ENCODE measurements around the gene LPCAT3.

The LPCAT3 gene

DNA sequence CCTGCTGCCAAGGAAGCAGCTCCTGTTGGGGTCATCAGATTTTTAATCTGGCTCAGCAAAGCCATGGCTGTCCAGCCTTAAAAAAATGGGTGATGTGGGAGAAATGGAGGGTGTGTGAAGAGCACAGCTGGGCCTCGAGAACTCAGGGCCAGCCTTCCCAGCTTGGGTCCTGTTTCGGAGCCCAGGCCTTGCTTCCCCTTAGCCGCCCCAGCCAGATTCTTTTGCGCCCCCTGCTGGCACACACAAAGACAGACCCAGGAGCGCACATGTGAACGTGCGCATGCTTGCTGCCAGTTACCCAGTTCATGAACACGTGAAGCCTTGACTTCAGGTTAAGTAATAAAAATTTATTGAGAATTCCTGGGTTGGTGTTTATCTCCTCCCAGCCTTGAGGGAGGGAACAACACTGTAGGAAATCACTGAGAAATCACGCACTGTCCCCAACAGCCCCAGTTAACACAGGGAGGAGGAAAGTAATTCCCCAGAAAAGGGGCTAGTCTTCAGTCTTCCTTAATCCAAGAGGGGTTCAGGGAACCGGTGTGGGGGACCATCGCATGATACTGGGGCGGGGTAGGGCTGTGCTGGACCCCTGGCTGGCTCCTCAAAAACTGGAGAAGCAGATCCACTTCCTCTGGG is 53.1 kb downstream of the LPCAT3 start (continued):
- no peak for TF ChIP-seq HOXA7 (CRISPR knock-in tag; IDR thresholded peaks at IDR 0.05; ENCODE audit: borderline replicate concordance)
- TF ChIP-seq ZNF677 (tag by site-specific recombination; IDR thresholded peaks at IDR 0.05): no peak
- TF ChIP-seq ZBTB8A (tag by site-specific recombination; IDR thresholded peaks at IDR 0.05): peak; percentile 70
- TF ChIP-seq HOXD13 (CRISPR knock-in tag; IDR thresholded peaks at IDR 0.05; ENCODE audit: borderline replicate concordance): no peak
- no peak for TF ChIP-seq ZBTB7A (tag by site-specific recombination; IDR thresholded peaks at IDR 0.05; ENCODE audit: low read depth)
- no peak for TF ChIP-seq ZNF776 (tag by site-specific recombination; IDR thresholded peaks at IDR 0.05; ENCODE audit: borderline replicate concordance)
- no peak for TF ChIP-seq ZSCAN16 (tag by site-specific recombination; IDR thresholded peaks at IDR 0.05)
- TF ChIP-seq ZNF530 (tag by site-specific recombination; IDR thresholded peaks at IDR 0.05; ENCODE audit: low read depth): no peak
- no peak for TF ChIP-seq BCL11A (tag by site-specific recombination; IDR thresholded peaks at IDR 0.05; ENCODE audit: low read depth)
- TF ChIP-seq OSR2 (tag by site-specific recombination; IDR thresholded peaks at IDR 0.05): no peak
- no peak for TF ChIP-seq REPIN1 (tag by site-specific recombination; IDR thresholded peaks at IDR 0.05; ENCODE audit: low read depth)
- TF ChIP-seq ZNF785 (tag by site-specific recombination; IDR thresholded peaks at IDR 0.05): no peak
- no peak for TF ChIP-seq ZSCAN18 (tag by site-specific recombination; IDR thresholded peaks at IDR 0.05)
- no peak for TF ChIP-seq ZNF555 (tag by site-specific recombination; conservative IDR thresholded peaks at IDR 0.05)
- TF ChIP-seq ZSCAN30 (tag by site-specific recombination; IDR thresholded peaks at IDR 0.05): peak; percentile 89
- no peak for TF ChIP-seq ZFP3 (tag by site-specific recombination; IDR thresholded peaks at IDR 0.05; ENCODE audit: low read depth)
- no peak for TF ChIP-seq ZSCAN4 (tag by site-specific recombination; IDR thresholded peaks at IDR 0.05)
- no peak for TF ChIP-seq ZNF626 (tag by site-specific recombination; IDR thresholded peaks at IDR 0.05)
- no peak for TF ChIP-seq ZNF664 (tag by site-specific recombination; IDR thresholded peaks at IDR 0.05)
- TF ChIP-seq GLIS1 (tag by site-specific recombination; IDR thresholded peaks at IDR 0.05): peak; percentile 31; the same call in 1 of the 2 replicates
- no peak for TF ChIP-seq ZBTB21 (tag by site-specific recombination; IDR thresholded peaks at IDR 0.05)
- TF ChIP-seq, protein P1, sequence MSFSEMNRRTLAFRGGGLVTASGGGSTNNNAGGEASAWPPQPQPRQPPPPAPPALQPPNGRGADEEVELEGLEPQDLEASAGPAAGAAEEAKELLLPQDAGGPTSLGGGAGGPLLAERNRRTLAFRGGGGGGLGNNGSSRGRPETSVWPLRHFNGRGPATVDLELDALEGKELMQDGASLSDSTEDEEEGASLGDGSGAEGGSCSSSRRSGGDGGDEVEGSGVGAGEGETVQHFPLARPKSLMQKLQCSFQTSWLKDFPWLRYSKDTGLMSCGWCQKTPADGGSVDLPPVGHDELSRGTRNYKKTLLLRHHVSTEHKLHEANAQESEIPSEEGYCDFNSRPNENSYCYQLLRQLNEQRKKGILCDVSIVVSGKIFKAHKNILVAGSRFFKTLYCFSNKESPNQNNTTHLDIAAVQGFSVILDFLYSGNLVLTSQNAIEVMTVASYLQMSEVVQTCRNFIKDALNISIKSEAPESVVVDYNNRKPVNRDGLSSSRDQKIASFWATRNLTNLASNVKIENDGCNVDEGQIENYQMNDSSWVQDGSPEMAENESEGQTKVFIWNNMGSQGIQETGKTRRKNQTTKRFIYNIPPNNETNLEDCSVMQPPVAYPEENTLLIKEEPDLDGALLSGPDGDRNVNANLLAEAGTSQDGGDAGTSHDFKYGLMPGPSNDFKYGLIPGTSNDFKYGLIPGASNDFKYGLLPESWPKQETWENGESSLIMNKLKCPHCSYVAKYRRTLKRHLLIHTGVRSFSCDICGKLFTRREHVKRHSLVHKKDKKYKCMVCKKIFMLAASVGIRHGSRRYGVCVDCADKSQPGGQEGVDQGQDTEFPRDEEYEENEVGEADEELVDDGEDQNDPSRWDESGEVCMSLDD (tag by site-specific recombination; IDR thresholded peaks at IDR 0.05): no peak
- no peak for TF ChIP-seq ZNF274 (IDR thresholded peaks at IDR 0.05; ENCODE audit: low read length)
- TF ChIP-seq ZNF274 (tag by site-specific recombination; IDR thresholded peaks at IDR 0.05; ENCODE audit: borderline replicate concordance): no peak
- 0 out of 2 replicates have a peak, but pooled peaks have one; percentile 30 for TF ChIP-seq KLF16 (tag by site-specific recombination; IDR thresholded peaks at IDR 0.05)
- no peak for TF ChIP-seq ZFP69B (tag by site-specific recombination; IDR thresholded peaks at IDR 0.05)
- TF ChIP-seq ZNF529 (tag by site-specific recombination; IDR thresholded peaks at IDR 0.05; ENCODE audit: insufficient replicate concordance): no peak
- no peak for TF ChIP-seq ZNF707 (tag by site-specific recombination; IDR thresholded peaks at IDR 0.05)
- TF ChIP-seq ZNF394 (tag by site-specific recombination; IDR thresholded peaks at IDR 0.05; ENCODE audit: borderline replicate concordance): 0 out of 2 replicates have a peak, but pooled peaks have one; percentile 18
- TF ChIP-seq ZNF184 (tag by site-specific recombination; IDR thresholded peaks at IDR 0.05): no peak
- peak; percentile 89 for TF ChIP-seq ZNF561 (tag by site-specific recombination; IDR thresholded peaks at IDR 0.05; ENCODE audit: borderline replicate concordance)
- no peak for TF ChIP-seq ZNF37A (tag by site-specific recombination; IDR thresholded peaks at IDR 0.05)
- no peak for TF ChIP-seq ZNF112 (tag by site-specific recombination; IDR thresholded peaks at IDR 0.05)
- TF ChIP-seq INSM2 (tag by site-specific recombination; IDR thresholded peaks at IDR 0.05): no peak
- TF ChIP-seq ZNF416 (tag by site-specific recombination; IDR thresholded peaks at IDR 0.05): no peak
- 0 out of 2 replicates have a peak, but pooled peaks have one; percentile 72 for TF ChIP-seq ZNF501 (tag by site-specific recombination; IDR thresholded peaks at IDR 0.05)
- TF ChIP-seq ZNF114 (tag by site-specific recombination; IDR thresholded peaks at IDR 0.05): no peak

Data from HEK293 (cell line).